ENCODE measurements around the gene ZDHHC14. TPM values are rescaled to one million over a fixed set of nuclear protein-coding genes. Genes with fewer than 3 reads are reported as not detected.

The ZDHHC14 gene
- total RNA-seq, 1 experiment from 2014 or later: 3.8 TPM

- no peak for DNase-seq (ENCODE audit: low spot score)
- in situ Hi-C loops (cut with HindIII; ENCODE audit: low sequenced_read_pairs): no loop called here
These were observed 140.7 kb downstream of the ZDHHC14 start for GRCh38 chr6:157521362-157522335.

GRCh38 chr6:157522472-157522871 is 141.5 kb downstream of the ZDHHC14 start:
- in situ Hi-C loops (cut with HindIII; ENCODE audit: low sequenced_read_pairs): no loop called here
- DNase-seq (ENCODE audit: low spot score): no peak

- in situ Hi-C loops (cut with HindIII; ENCODE audit: low sequenced_read_pairs): no loop called here
- DNase-seq (ENCODE audit: low spot score): no peak
These were observed 143.7 kb downstream of the ZDHHC14 start for GRCh38 chr6:157524735-157525134.

- DNase-seq (ENCODE audit: low spot score): no peak
- in situ Hi-C loops (cut with HindIII; ENCODE audit: low sequenced_read_pairs): no loop called here
These were observed 144.4 kb downstream of the ZDHHC14 start for GRCh38 chr6:157525292-157525889.

GRCh38 chr6:157525918-157526425 is 145.0 kb downstream of the ZDHHC14 start:
- in situ Hi-C loops (cut with HindIII; ENCODE audit: low sequenced_read_pairs): no loop called here
- no peak for DNase-seq (ENCODE audit: low spot score)

- DNase-seq (ENCODE audit: low spot score): no peak
- in situ Hi-C loops (cut with HindIII; ENCODE audit: low sequenced_read_pairs): no loop called here
These were observed 146.5 kb downstream of the ZDHHC14 start for GRCh38 chr6:157527471-157527907.

- in situ Hi-C loops (cut with HindIII; ENCODE audit: low sequenced_read_pairs): no loop called here
- no peak for DNase-seq (ENCODE audit: low spot score)
These were observed 148.1 kb downstream of the ZDHHC14 start for GRCh38 chr6:157528931-157529653.

- in situ Hi-C loops (cut with HindIII; ENCODE audit: low sequenced_read_pairs): no loop called here
- DNase-seq (ENCODE audit: low spot score): no peak
These were observed 148.7 kb downstream of the ZDHHC14 start for GRCh38 chr6:157529654-157530039.

GRCh38 chr6:157530126-157530525 is 149.1 kb downstream of the ZDHHC14 start:
- in situ Hi-C loops (cut with HindIII; ENCODE audit: low sequenced_read_pairs): no loop called here
- DNase-seq (ENCODE audit: low spot score): no peak

- in situ Hi-C loops (cut with HindIII; ENCODE audit: low sequenced_read_pairs): no loop called here
- DNase-seq (ENCODE audit: low spot score): no peak
These were observed 149.8 kb downstream of the ZDHHC14 start for GRCh38 chr6:157530724-157531168.

GRCh38 chr6:157531169-157531985 is 150.4 kb downstream of the ZDHHC14 start:
- no peak for DNase-seq (ENCODE audit: low spot score)
- in situ Hi-C loops (cut with HindIII; ENCODE audit: low sequenced_read_pairs): no loop called here

- in situ Hi-C loops (cut with HindIII; ENCODE audit: low sequenced_read_pairs): no loop called here
- no peak for DNase-seq (ENCODE audit: low spot score)
These were observed 151.0 kb downstream of the ZDHHC14 start for GRCh38 chr6:157531986-157532365.

- in situ Hi-C loops (cut with HindIII; ENCODE audit: low sequenced_read_pairs): no loop called here
- peak; percentile 96 for DNase-seq (ENCODE audit: low spot score)
These were observed 152.3 kb downstream of the ZDHHC14 start for GRCh38 chr6:157533048-157533871.

GRCh38 chr6:157534134-157534871 is 153.3 kb downstream of the ZDHHC14 start:
- in situ Hi-C loops (cut with HindIII; ENCODE audit: low sequenced_read_pairs): no loop called here
- no peak for DNase-seq (ENCODE audit: low spot score)

GRCh38 chr6:157534977-157535339 is 154.0 kb downstream of the ZDHHC14 start:
- DNase-seq (ENCODE audit: low spot score): no peak
- in situ Hi-C loops (cut with HindIII; ENCODE audit: low sequenced_read_pairs): no loop called here

GRCh38 chr6:157535340-157536222 is 154.6 kb downstream of the ZDHHC14 start:
- no peak for DNase-seq (ENCODE audit: low spot score)
- in situ Hi-C loops (cut with HindIII; ENCODE audit: low sequenced_read_pairs): no loop called here

- in situ Hi-C loops (cut with HindIII; ENCODE audit: low sequenced_read_pairs): no loop called here
- no peak for DNase-seq (ENCODE audit: low spot score)
These were observed 155.2 kb downstream of the ZDHHC14 start for GRCh38 chr6:157536223-157536545.
